Measurements from ENCODE around the gene SF3A2.

- TF ChIP-seq EZH2phosphoT487 (conservative IDR thresholded peaks at IDR 0.05; ENCODE audit: low read length): no peak
- TF ChIP-seq CTCF (IDR thresholded peaks at IDR 0.05; ENCODE audit: insufficient read depth, low read length, poor library complexity, severe bottlenecking): no peak
Measured at GRCh38 chr19:2223959-2224358, 12.7 kb upstream of the SF3A2 start.

Measured in SU-DHL-6 (cell line).